Right ventricle myocardium superior (tissue), 1 donor: ENCODE measurements around the gene CEACAM1. TPM values are rescaled to one million over a fixed set of nuclear protein-coding genes. Genes with fewer than 3 reads are reported as not detected.
A peak's percentile ranks its signal among the peaks of the same experiment; 100 is the strongest.
"Not testable (repeated sequence)": the region's sequence is repeated elsewhere in the genome, so short reads cannot be mapped to it uniquely, and the experiment has no call there.

Experiments used
- ATAC-seq: fragments of 200-7000 bp; cut with Tn5 transposase; one replicate; pipeline ENCODE4 v1.9.1; 2020; ENCODE audit warnings: mild to moderate bottlenecking; ENCODE audit not compliant: poor library complexity
- DNase-seq: peaks from one replicate; pipeline ENCODE4 v3.0.0-alpha.2; 2020
- intact Hi-C: fragments of 100-400 bp; cut with DNase I; formaldehyde crosslinking; loops from one replicate; pipeline ENCODE4 v1.11.2; 2022
- total RNA-seq: library from RNA; stranded (reverse); fragmentation: NEBNext Ultra II Directional; extraction: Animal tissue kit (Norgen Biotek cat#: 25700); gene quantifications from one replicate; pipeline ENCODE4 v1.2.1, GENCODE V29; 2021
- donor health status: DM: no; HTN: yes; CAD: no; lungs with severe emphysema.

CEACAM1 gene
- total RNA-seq, 1 donor from 2014 or later = 2.6 TPM

DNA sequence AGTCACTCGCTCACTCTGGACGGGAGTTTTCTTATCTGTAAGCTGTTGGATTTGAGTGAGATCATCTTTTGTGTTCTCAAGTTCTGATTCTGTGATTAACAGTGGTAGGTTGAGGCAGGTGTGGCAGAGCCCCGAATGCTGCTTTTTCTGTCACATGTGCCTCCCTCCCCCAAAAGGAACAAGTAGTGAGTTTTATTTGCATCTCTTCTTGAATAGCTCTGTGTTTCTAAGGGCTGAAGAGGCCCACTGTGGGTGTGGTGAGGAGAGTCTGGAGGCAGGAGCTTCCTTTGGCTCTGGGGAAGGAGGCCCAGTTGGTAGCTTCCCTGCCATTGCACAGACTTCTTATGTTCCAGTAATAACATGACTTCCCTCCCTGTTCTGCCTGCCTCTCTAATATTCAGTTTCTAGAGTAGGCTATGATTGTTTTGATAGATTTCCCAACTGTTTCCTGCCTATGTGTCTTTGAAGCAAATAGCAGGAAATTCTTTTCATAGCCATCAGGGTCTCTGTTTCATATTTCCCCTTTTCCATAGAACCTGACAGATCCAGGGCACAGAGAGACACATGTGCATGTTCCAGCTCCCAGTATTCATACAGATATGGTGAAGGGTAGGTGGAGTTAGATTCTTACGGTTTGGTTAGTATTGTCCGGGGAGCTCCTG is 61.6 kb downstream of the CEACAM1 start:
- intact Hi-C loops = loop anchor here (5.0 kb wide), 1 partner anchor 61 kb away; the partner anchor contains the start of gene CEACAM1
- ATAC-seq = peak; percentile 25
- no peak for DNase-seq

GRCh38 chr19:42465827-42466280 is 62.4 kb downstream of the CEACAM1 start:
- no peak for ATAC-seq
- DNase-seq = no peak
- intact Hi-C loops = loop anchor here (5.0 kb wide), 1 partner anchor 61 kb away; the partner anchor contains the start of gene CEACAM1

DNA sequence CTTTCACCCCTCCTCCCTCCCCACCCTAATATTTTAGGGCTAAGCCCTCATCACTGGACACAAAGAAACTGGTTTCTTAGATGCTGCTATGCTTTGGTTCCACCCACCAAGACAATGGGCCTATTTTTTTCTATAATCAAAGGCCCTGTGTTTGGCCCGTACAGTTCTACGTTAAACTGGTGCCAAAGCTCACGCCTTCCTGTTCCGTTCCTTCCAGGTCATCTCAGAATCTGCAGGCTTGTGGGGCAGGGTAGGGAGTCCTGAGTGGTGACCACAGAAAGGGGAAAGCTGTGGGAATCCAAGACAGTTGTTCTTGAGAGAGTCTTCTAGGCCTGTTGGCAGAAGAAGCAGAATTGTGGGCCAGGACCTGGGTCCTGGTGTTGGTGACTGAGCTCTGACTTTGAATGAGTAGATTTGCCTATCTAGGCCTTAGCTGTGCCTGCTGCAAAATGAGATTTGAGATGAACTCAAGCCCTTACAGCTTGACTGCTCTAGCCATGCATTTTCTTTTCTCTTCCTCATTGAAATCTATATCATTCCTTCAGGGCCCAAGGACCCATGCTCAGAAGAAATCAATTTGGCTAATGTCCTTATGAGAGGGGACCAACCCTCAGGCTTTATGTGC is 66.5 kb downstream of the CEACAM1 start:
- no peak for ATAC-seq
- DNase-seq = no peak
- intact Hi-C loops = no loop called here

DNA sequence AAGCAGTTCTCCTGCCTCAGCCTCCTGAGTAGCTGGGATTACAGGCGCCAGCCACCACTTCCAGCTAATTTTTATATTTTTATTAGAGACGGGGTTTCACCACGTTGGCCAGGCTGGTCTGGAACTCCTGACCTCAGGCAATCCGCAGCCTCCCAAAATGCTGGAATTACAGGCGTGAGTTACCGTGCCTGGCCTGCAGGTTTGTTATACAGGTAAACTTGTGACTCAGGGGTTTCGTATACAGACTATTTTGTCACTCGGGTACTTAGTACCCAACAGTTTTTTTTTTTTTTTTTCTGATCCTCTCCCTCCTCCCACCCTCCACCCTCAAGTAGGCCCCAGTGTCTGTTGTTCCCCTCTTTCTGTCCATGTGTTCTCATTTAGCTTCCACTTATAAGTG is 67.0 kb downstream of the CEACAM1 start:
- intact Hi-C loops, DNase-seq, ATAC-seq: not testable (repeated sequence)

GRCh38 chr19:42459926-42460325 is 68.4 kb downstream of the CEACAM1 start:
- no peak for ATAC-seq

More at GRCh38 chr19:42459926-42460325, 68.4 kb downstream of the CEACAM1 start:
- DNase-seq = no peak
- intact Hi-C loops = no loop called here

Other genes with a start within 250 kb of the CEACAM1 start
- gene PRR19, start 226.3 kb downstream of the CEACAM1 start, total RNA-seq = not detected
- 4.3 TPM for gene PAFAH1B3, start 225.9 kb downstream of the CEACAM1 start, total RNA-seq
- 0.11 TPM for gene TMEM145, start 215.2 kb downstream of the CEACAM1 start, total RNA-seq
- 34.3 TPM for gene MEGF8, start 202.8 kb downstream of the CEACAM1 start, total RNA-seq
- gene CNFN, start 138.2 kb downstream of the CEACAM1 start, total RNA-seq = 1.1 TPM
- gene LIPE, start 101.1 kb downstream of the CEACAM1 start, total RNA-seq = 61.4 TPM
- not detected for gene CXCL17, start 85.5 kb downstream of the CEACAM1 start, total RNA-seq
- not detected for gene CEACAM8, start 66.4 kb upstream of the CEACAM1 start, total RNA-seq
- gene PSG3, start 212.0 kb upstream of the CEACAM1 start, total RNA-seq = not detected
- gene PSG8, start 237.2 kb upstream of the CEACAM1 start, total RNA-seq = not detected